ENCODE results near the gene MACF1.

The MACF1 gene

GRCh38 chr1:39328095-39328494 lies 123.6 kb downstream of the MACF1 start:
- no peaks in the 10 kb centered on the region for H3K4me1 ChIP-seq (ENCODE audit: insufficient read depth, low read length)
- no peaks in the 10 kb centered on the region for H3K27me3 ChIP-seq (ENCODE audit: insufficient read depth, low read length)
- H3K27ac ChIP-seq (ENCODE audit: low read length) = peak overlapping the region; percentile 10
- no peak overlapping the region for H3K9ac ChIP-seq (ENCODE audit: low read depth, low read length)
- H3K9me3 ChIP-seq (ENCODE audit: insufficient read depth, low read depth, low read length) = no peaks in the 10 kb centered on the region
- no peak overlapping the region for H3K4me3 ChIP-seq (ENCODE audit: low read length)
- H3K36me3 ChIP-seq (ENCODE audit: insufficient read depth, low read depth, low read length) = peaks cover 99% of the 10 kb centered on the region

- no peaks in the 10 kb centered on the region for H3K9me3 ChIP-seq (ENCODE audit: insufficient read depth, low read depth, low read length)
- H3K36me3 ChIP-seq (ENCODE audit: insufficient read depth, low read depth, low read length) = peaks cover 99% of the 10 kb centered on the region
- peak overlapping the region; percentile 10 for H3K27ac ChIP-seq (ENCODE audit: low read length)
- H3K27me3 ChIP-seq (ENCODE audit: insufficient read depth, low read length) = no peaks in the 10 kb centered on the region
- H3K4me1 ChIP-seq (ENCODE audit: insufficient read depth, low read length) = no peaks in the 10 kb centered on the region
- H3K9ac ChIP-seq (ENCODE audit: low read depth, low read length) = no peak overlapping the region
- H3K4me3 ChIP-seq (ENCODE audit: low read length) = no peak overlapping the region
Observed at GRCh38 chr1:39328586-39329121, 124.2 kb downstream of the MACF1 start.

- Histone ChIP-seq H3K36me3 (ENCODE audit: insufficient read depth, low read depth, low read length) (peaks cover 100% of the 10 kb centered on the region), H3K27ac (ENCODE audit: low read length) (no peak overlapping the region), H3K9ac (ENCODE audit: low read depth, low read length) (no peak overlapping the region), H3K4me1 (ENCODE audit: insufficient read depth, low read length) (no peaks in the 10 kb centered on the region), H3K9me3 (ENCODE audit: insufficient read depth, low read depth, low read length) (no peaks in the 10 kb centered on the region), H3K27me3 (ENCODE audit: insufficient read depth, low read length) (no peaks in the 10 kb centered on the region), H3K4me3 (ENCODE audit: low read length) (no peak overlapping the region)
Observed at GRCh38 chr1:39331647-39332046, 127.2 kb downstream of the MACF1 start.

GRCh38 chr1:39332291-39332690 lies 127.8 kb downstream of the MACF1 start:
- Histone ChIP-seq H3K4me1 (ENCODE audit: insufficient read depth, low read length) (no peaks in the 10 kb centered on the region), H3K27ac (ENCODE audit: low read length) (no peak overlapping the region), H3K4me3 (ENCODE audit: low read length) (no peak overlapping the region), H3K9ac (ENCODE audit: low read depth, low read length) (no peak overlapping the region), H3K27me3 (ENCODE audit: insufficient read depth, low read length) (no peaks in the 10 kb centered on the region), H3K9me3 (ENCODE audit: insufficient read depth, low read depth, low read length) (no peaks in the 10 kb centered on the region), H3K36me3 (ENCODE audit: insufficient read depth, low read depth, low read length) (peaks cover 100% of the 10 kb centered on the region)

GRCh38 chr1:39332828-39333227 lies 128.3 kb downstream of the MACF1 start:
- H3K4me1 ChIP-seq (ENCODE audit: insufficient read depth, low read length) = no peaks in the 10 kb centered on the region
- H3K9me3 ChIP-seq (ENCODE audit: insufficient read depth, low read depth, low read length) = no peaks in the 10 kb centered on the region

GRCh38 chr1:39333296-39333695 lies 128.8 kb downstream of the MACF1 start:
- peaks cover 97% of the 10 kb centered on the region for H3K36me3 ChIP-seq (ENCODE audit: insufficient read depth, low read depth, low read length)
- no peaks in the 10 kb centered on the region for H3K27me3 ChIP-seq (ENCODE audit: insufficient read depth, low read length)
- no peak overlapping the region for H3K9ac ChIP-seq (ENCODE audit: low read depth, low read length)
- no peak overlapping the region for H3K27ac ChIP-seq (ENCODE audit: low read length)
- no peak overlapping the region for H3K4me3 ChIP-seq (ENCODE audit: low read length)
- H3K4me1 ChIP-seq (ENCODE audit: insufficient read depth, low read length) = no peaks in the 10 kb centered on the region
- H3K9me3 ChIP-seq (ENCODE audit: insufficient read depth, low read depth, low read length) = no peaks in the 10 kb centered on the region

More at GRCh38 chr1:39332828-39333227, 128.3 kb downstream of the MACF1 start:
- peaks cover 97% of the 10 kb centered on the region for H3K36me3 ChIP-seq (ENCODE audit: insufficient read depth, low read depth, low read length)
- no peak overlapping the region for H3K9ac ChIP-seq (ENCODE audit: low read depth, low read length)
- no peak overlapping the region for H3K4me3 ChIP-seq (ENCODE audit: low read length)
- no peak overlapping the region for H3K27ac ChIP-seq (ENCODE audit: low read length)
- no peaks in the 10 kb centered on the region for H3K27me3 ChIP-seq (ENCODE audit: insufficient read depth, low read length)

GRCh38 chr1:39335216-39335615 lies 130.7 kb downstream of the MACF1 start:
- Histone ChIP-seq H3K4me3 (ENCODE audit: low read length) (no peak overlapping the region), H3K9me3 (ENCODE audit: insufficient read depth, low read depth, low read length) (no peaks in the 10 kb centered on the region), H3K36me3 (ENCODE audit: insufficient read depth, low read depth, low read length) (peaks cover 97% of the 10 kb centered on the region), H3K27me3 (ENCODE audit: insufficient read depth, low read length) (no peaks in the 10 kb centered on the region), H3K4me1 (ENCODE audit: insufficient read depth, low read length) (no peaks in the 10 kb centered on the region), H3K9ac (ENCODE audit: low read depth, low read length) (no peak overlapping the region), H3K27ac (ENCODE audit: low read length) (no peak overlapping the region)

GRCh38 chr1:39337067-39337466 lies 132.6 kb downstream of the MACF1 start:
- Histone ChIP-seq H3K36me3 (ENCODE audit: insufficient read depth, low read depth, low read length) (peaks cover 95% of the 10 kb centered on the region), H3K9me3 (ENCODE audit: insufficient read depth, low read depth, low read length) (no peaks in the 10 kb centered on the region), H3K4me1 (ENCODE audit: insufficient read depth, low read length) (no peaks in the 10 kb centered on the region), H3K4me3 (ENCODE audit: low read length) (no peak overlapping the region), H3K27me3 (ENCODE audit: insufficient read depth, low read length) (no peaks in the 10 kb centered on the region), H3K9ac (ENCODE audit: low read depth, low read length) (no peak overlapping the region), H3K27ac (ENCODE audit: low read length) (no peak overlapping the region)

GRCh38 chr1:39342776-39343175 lies 138.3 kb downstream of the MACF1 start:
- Histone ChIP-seq H3K9ac (ENCODE audit: low read depth, low read length) (no peak overlapping the region), H3K27me3 (ENCODE audit: insufficient read depth, low read length) (no peaks in the 10 kb centered on the region), H3K4me1 (ENCODE audit: insufficient read depth, low read length) (peaks cover 6% of the 10 kb centered on the region; the same call in 1 of the 2 replicates), H3K27ac (ENCODE audit: low read length) (no peak overlapping the region), H3K36me3 (ENCODE audit: insufficient read depth, low read depth, low read length) (peaks cover 84% of the 10 kb centered on the region), H3K4me3 (ENCODE audit: low read length) (no peak overlapping the region), H3K9me3 (ENCODE audit: insufficient read depth, low read depth, low read length) (no peaks in the 10 kb centered on the region)

GRCh38 chr1:39344394-39345154 lies 140.1 kb downstream of the MACF1 start:
- Histone ChIP-seq H3K27me3 (ENCODE audit: insufficient read depth, low read length) (no peaks in the 10 kb centered on the region), H3K9ac (ENCODE audit: low read depth, low read length) (no peak overlapping the region), H3K9me3 (ENCODE audit: insufficient read depth, low read depth, low read length) (no peaks in the 10 kb centered on the region), H3K4me1 (ENCODE audit: insufficient read depth, low read length) (peaks cover 6% of the 10 kb centered on the region; the same call in 1 of the 2 replicates), H3K27ac (ENCODE audit: low read length) (no peak overlapping the region), H3K36me3 (ENCODE audit: insufficient read depth, low read depth, low read length) (peaks cover 84% of the 10 kb centered on the region), H3K4me3 (ENCODE audit: low read length) (no peak overlapping the region)

GRCh38 chr1:39346872-39347271 lies 142.4 kb downstream of the MACF1 start:
- Histone ChIP-seq H3K4me1 (ENCODE audit: insufficient read depth, low read length) (peaks cover 6% of the 10 kb centered on the region; the same call in 1 of the 2 replicates), H3K27me3 (ENCODE audit: insufficient read depth, low read length) (no peaks in the 10 kb centered on the region), H3K4me3 (ENCODE audit: low read length) (peak overlapping the region; percentile 16; the same call in 1 of the 2 replicates), H3K9me3 (ENCODE audit: insufficient read depth, low read depth, low read length) (no peaks in the 10 kb centered on the region), H3K36me3 (ENCODE audit: insufficient read depth, low read depth, low read length) (peaks cover 85% of the 10 kb centered on the region), H3K9ac (ENCODE audit: low read depth, low read length) (peak overlapping the region; percentile 17; the same call in 1 of the 2 replicates), H3K27ac (ENCODE audit: low read length) (no peak overlapping the region)

GRCh38 chr1:39348278-39348677 lies 143.8 kb downstream of the MACF1 start:
- peaks cover 6% of the 10 kb centered on the region; the same call in 1 of the 2 replicates for H3K4me1 ChIP-seq (ENCODE audit: insufficient read depth, low read length)
- no peak overlapping the region for H3K27ac ChIP-seq (ENCODE audit: low read length)
- H3K27me3 ChIP-seq (ENCODE audit: insufficient read depth, low read length) = no peaks in the 10 kb centered on the region
- no peak overlapping the region for H3K9ac ChIP-seq (ENCODE audit: low read depth, low read length)
- H3K4me3 ChIP-seq (ENCODE audit: low read length) = no peak overlapping the region
- peaks cover 85% of the 10 kb centered on the region for H3K36me3 ChIP-seq (ENCODE audit: insufficient read depth, low read depth, low read length)
- H3K9me3 ChIP-seq (ENCODE audit: insufficient read depth, low read depth, low read length) = no peaks in the 10 kb centered on the region
